HG02943 (cell line): ENCODE measurements around the gene RGPD5.
"Not testable (repeated sequence)": the region's sequence is repeated elsewhere in the genome, so short reads cannot be mapped to it uniquely, and the experiment has no call there.

Experiments used
- ATAC-seq: cut with Tn5 transposase; IDR thresholded peaks from one replicate; pipeline ENCODE4 v1.9.1; 2021; ENCODE audit warnings: mild to moderate bottlenecking, low read depth, moderate library complexity; ENCODE audit not compliant: unreplicated experiment

RGPD5 gene

GRCh38 chr2:109891024-109891423 is 96.9 kb downstream of the RGPD5 start:
- ATAC-seq: not testable (repeated sequence)

- ATAC-seq: not testable (repeated sequence)
These were observed 99.6 kb downstream of the RGPD5 start for GRCh38 chr2:109893736-109894135.

- ATAC-seq: not testable (repeated sequence)
These were observed 100.0 kb downstream of the RGPD5 start for GRCh38 chr2:109894141-109894540.

GRCh38 chr2:109895090-109895869 is 101.2 kb downstream of the RGPD5 start:
- ATAC-seq: not testable (repeated sequence)

GRCh38 chr2:109896212-109896611 is 102.1 kb downstream of the RGPD5 start:
- peak; percentile 97 for ATAC-seq

- not testable (repeated sequence) for ATAC-seq
These were observed 103.8 kb downstream of the RGPD5 start for GRCh38 chr2:109897769-109898461.

GRCh38 chr2:109898462-109899336 is 104.6 kb downstream of the RGPD5 start, which contains the start of gene LIMS3:
Gene LIMS3 (plus strand): TSS chr2:109898688. CDS start chr2:109898729, 41 bp downstream.
- not testable (repeated sequence) for ATAC-seq

GRCh38 chr2:109905796-109906195 is 111.7 kb downstream of the RGPD5 start:
- ATAC-seq: not testable (repeated sequence)
